K562 (cell line): Measurements from ENCODE around the gene RAMACL. TPM values are rescaled to one million over a fixed set of nuclear protein-coding genes. Genes with fewer than 3 reads are reported as not detected.

Experiments
- ATAC-seq: fragments of 200-7000 bp; cut with Tn5 transposase; 3 replicates; pipeline ENCODE4 v1.9.1; 2020; ENCODE audit warnings: moderate library complexity
- BruUV-seq: library from RNA; stranded (reverse); fragments of 400-500 nt; replicated peaks from 2 replicates; lab custom pipeline; 2021; lab: Mats Ljungman, UMichigan
- CTCF ChIA-PET: fragments of 300-600 bp; formaldehyde crosslinking; extraction: SDS; loops from one replicate; lab custom pipeline; 2021; ENCODE audit warnings: low intra/inter-chr PET ratio; lab: Yijun Ruan, JAX
- POLR2A ChIA-PET: fragments of 300-600, 350-650 bp; sonication (Branson Sonifier 250); formaldehyde crosslinking; extraction: SDS; loops from one replicate; lab custom pipeline; 2021; ENCODE audit warnings: antibody characterized with exemption, inconsistent platforms; lab: Yijun Ruan, JAX
- DNase-seq, 4 experiments: peaks; one replicate each; pipeline versions ENCODE4 v3.0.0 to v3.0.0-alpha.2; 2011 to 2018; ENCODE audit warnings: low spot score in 3 of 4, mixed read lengths in 3 of 4; ENCODE audit errors: extremely low read depth in 1 of 4
- FAIRE-seq: peaks from 2 replicates; lab custom pipeline; 2011; peaks lifted over from hg19 to GRCh38; lab: Jason Lieb, UNC
- H2AFZ ChIP-seq: 2 replicates; pipeline ENCODE4 v1.6.0; 2011; ENCODE audit warnings: low read depth, low read length, control low read depth, inconsistent platforms
- H3K27ac ChIP-seq: fragments of 200-600 bp; 3 replicates; pipeline ENCODE4 v1.8.0; 2011; ENCODE audit warnings: low read depth, mild to moderate bottlenecking, control low read depth, inconsistent platforms, low read length, moderate library complexity, mixed read lengths; ENCODE audit errors: extremely low read depth
- H3K27me3 ChIP-seq, 2 experiments: fragments of 300-600 bp in 1 of 2; 2 replicates in 1 of 2; 3 replicates in 1 of 2; pipeline versions ENCODE4 v1.6.0 to v1.8.0; 2011; ENCODE audit warnings: inconsistent platforms in 2 of 2, low read length in 2 of 2, mild to moderate bottlenecking in 1 of 2, mixed read lengths in 1 of 2, moderate library complexity in 1 of 2; ENCODE audit not compliant: control insufficient read depth in 2 of 2, insufficient read depth in 2 of 2
- H3K36me3 ChIP-seq: fragments of 300-600 bp; 3 replicates; pipeline ENCODE4 v1.8.0; 2011; ENCODE audit warnings: mild to moderate bottlenecking, low read length, inconsistent platforms; ENCODE audit not compliant: control insufficient read depth, insufficient read depth
- H3K4me1 ChIP-seq, 2 experiments: fragments of 200-600 bp in 1 of 2; replicated peaks in 1 of 2; 2 replicates in 1 of 2; 3 replicates in 1 of 2; pipeline versions ENCODE4 v1.5.1 to v1.8.0; 2011; ENCODE audit warnings: inconsistent platforms in 2 of 2, low read length in 2 of 2, mild to moderate bottlenecking in 1 of 2, mixed read lengths in 1 of 2, moderate library complexity in 1 of 2; ENCODE audit not compliant: control insufficient read depth in 2 of 2, insufficient read depth in 2 of 2
- H3K4me2 ChIP-seq: 2 replicates; pipeline ENCODE4 v1.6.1; 2011; ENCODE audit warnings: low read length, control low read depth, inconsistent platforms, mixed read lengths; ENCODE audit not compliant: insufficient read depth
- H3K4me3 ChIP-seq: fragments of 200-600 bp; sonication (generic), shearing (Covaris generic); 2 replicates; pipeline ENCODE4 v1.5.1; 2016; ENCODE audit warnings: control low read depth, inconsistent platforms
- H3K79me2 ChIP-seq: fragments of 200-600 bp; 3 replicates; pipeline ENCODE4 v1.8.0; 2011; ENCODE audit warnings: low read length, inconsistent platforms; ENCODE audit not compliant: control insufficient read depth, insufficient read depth
- H3K9ac ChIP-seq, 2 experiments: 2 replicates each; pipeline versions ENCODE4 v1.6.0 to v1.6.1; 2011; ENCODE audit warnings: low read depth in 2 of 2, low read length in 2 of 2, control low read depth in 1 of 2, inconsistent platforms in 1 of 2, mild to moderate bottlenecking in 1 of 2, mixed read lengths in 1 of 2; ENCODE audit not compliant: insufficient read depth in 1 of 2
- H3K9me1 ChIP-seq: one replicate; pipeline ENCODE4 v1.6.0; 2011; ENCODE audit warnings: inconsistent platforms, mild to moderate bottlenecking, low read length, moderate library complexity; ENCODE audit not compliant: control insufficient read depth, insufficient read depth
- H3K9me3 ChIP-seq: replicated peaks from 2 replicates; pipeline ENCODE4 v1.5.1; 2011; ENCODE audit warnings: low read depth, low read length, inconsistent platforms; ENCODE audit not compliant: control insufficient read depth, insufficient read depth
- H4K20me1 ChIP-seq: replicated peaks from 2 replicates; pipeline ENCODE4 v1.6.1; 2011; ENCODE audit warnings: low read length, inconsistent platforms, mixed read lengths; ENCODE audit not compliant: control insufficient read depth, insufficient read depth
- BHLHE40 ChIP-seq: IDR thresholded peaks from 2 replicates; pipeline ENCODE4 v1.6.1; 2011; ENCODE audit warnings: low read length, improper control_type of control experiment
- CCAR2 ChIP-seq: fragments of 200-400 bp; formaldehyde crosslinking; IDR thresholded peaks from 2 replicates; pipeline ENCODE4 v1.6.1; 2017; ENCODE audit warnings: mild to moderate bottlenecking, low read depth, low read length
- ETS2 ChIP-seq: IDR thresholded peaks from 2 replicates; pipeline ENCODE4 v1.6.1; 2016; ENCODE audit warnings: borderline replicate concordance, missing genetic modification characterization, mild to moderate bottlenecking, moderate library complexity, missing compliant biosample characterization; ENCODE audit not compliant: poor library complexity, severe bottlenecking
- FOXJ3 ChIP-seq: sonication (generic); formaldehyde crosslinking; IDR thresholded peaks from 2 replicates; pipeline ENCODE4 v1.4.0; 2020; ENCODE audit warnings: mild to moderate bottlenecking, missing genetic modification reagents
- FOXP1 ChIP-seq: sonication (generic); formaldehyde crosslinking; IDR thresholded peaks from 2 replicates; pipeline ENCODE4 v1.8.0; 2022; ENCODE audit warnings: mild to moderate bottlenecking, missing genetic modification reagents
- MBD2 ChIP-seq: sonication (generic); IDR thresholded peaks from 2 replicates; pipeline ENCODE4 v1.6.1; 2016; ENCODE audit warnings: low read depth, borderline replicate concordance
- MEF2A ChIP-seq: IDR thresholded peaks from 2 replicates; pipeline ENCODE4 v1.6.1; 2011; ENCODE audit warnings: low read depth, mild to moderate bottlenecking, low read length, moderate library complexity; ENCODE audit not compliant: control insufficient read depth
- MEIS2 ChIP-seq: fragments of 450-650 bp; IDR thresholded peaks from 2 replicates; pipeline ENCODE4 v1.6.1; 2014; ENCODE audit warnings: mild to moderate bottlenecking; ENCODE audit not compliant: partially characterized antibody
- NR2F6 ChIP-seq: fragments of 450-650 bp; formaldehyde crosslinking; IDR thresholded peaks from 2 replicates; pipeline ENCODE4 v1.4.0; 2020; ENCODE audit warnings: mild to moderate bottlenecking
- PHF21A ChIP-seq: fragments of 450-650 bp; IDR thresholded peaks from 2 replicates; pipeline ENCODE4 v1.6.1; 2017; ENCODE audit warnings: low read depth, borderline replicate concordance
- SREBF2 ChIP-seq: sonication (generic); formaldehyde crosslinking; IDR thresholded peaks from 2 replicates; pipeline ENCODE4 v1.4.0; 2020; ENCODE audit warnings: mild to moderate bottlenecking, missing genetic modification reagents
- STAT5B ChIP-seq: fragments of 250-450 bp; sonication (Bioruptor Pico); IDR thresholded peaks from 2 replicates; pipeline ENCODE4 v1.8.0; 2021; ENCODE audit warnings: mild to moderate bottlenecking, inconsistent platforms
- ZC3H11A ChIP-seq: IDR thresholded peaks from 2 replicates; pipeline ENCODE4 v1.6.1; 2012; ENCODE audit warnings: low read depth, low read length, improper control_type of control experiment
- ZNF253 ChIP-seq: fragments of 250-450 bp; sonication (Bioruptor Pico); conservative IDR thresholded peaks from 2 replicates; pipeline ENCODE4 v1.6.1; 2021; ENCODE audit warnings: mild to moderate bottlenecking
- WGBS: fragments of 100-300 bp; shearing (Covaris generic); methylation state at CpG from one replicate; pipeline ENCODE4 v1.1.6; 2016; ENCODE audit warnings: low coverage, mixed read lengths; ENCODE audit not compliant: insufficient coverage; ENCODE audit errors: missing lambda C conversion rate; 5-methylcytosine and 5-hydroxymethylcytosine counted together
- in situ Hi-C: fragments of 300-500 bp; cut with MboI; formaldehyde crosslinking; loops from 4 replicates; pipeline ENCODE4 v1.15.0; 2018; ENCODE audit warnings: inconsistent platforms, mixed read lengths
- intact Hi-C: fragments of 100-400 bp; cut with micrococcal nuclease; formaldehyde crosslinking; loops from 2 replicates; pipeline ENCODE4 v1.14.2; 2022
- polyA plus RNA-seq, 8 experiments: library from polyadenylated mRNA; depleted of rRNA in 4 of 8; stranded (reverse) in 5 of 8; unstranded in 3 of 8; fragments of >200 nt; fragmentation: Nextera tagmentation in 2 of 8; fragmentation: Illumina TruSeq in 1 of 8; extraction: Ambion mirVana in 2 of 8; extraction: Trizol in 1 of 8; gene quantifications; 2 replicates each; pipeline versions ENCODE4 v1.2.1 to v1.2.3, GENCODE V29; 2011 to 2014; ENCODE audit warnings: inconsistent platforms in 1 of 8, missing spikeins in 1 of 8
- total RNA-seq, 7 experiments: library from RNA; depleted of rRNA in 6 of 7; stranded (reverse); fragments of >200 nt in 6 of 7; fragmentation: Illumina TruSeq in 2 of 7; extraction: Trizol in 2 of 7; gene quantifications; 2 replicates each; pipeline versions ENCODE4 v1.2.1 to v1.2.3, GENCODE V29; 2011 to 2021; ENCODE audit warnings: low replicate concordance in 1 of 7
- TF ChIP-seq, protein P1 (sequence below), 2 experiments: fragments of 450-650 bp; IDR thresholded peaks; 2 replicates each; pipeline ENCODE4 v1.6.1; 2016
- TF ChIP-seq, protein P2 (sequence below): sonication (generic); formaldehyde crosslinking; IDR thresholded peaks from 2 replicates; pipeline ENCODE4 v1.8.0; 2022; ENCODE audit warnings: missing genetic modification reagents, mild to moderate bottlenecking, moderate library complexity, borderline replicate concordance
- TF ChIP-seq, protein P3 (sequence below): sonication (generic); formaldehyde crosslinking; IDR thresholded peaks from 2 replicates; pipeline ENCODE4 v1.8.1; 2023; ENCODE audit warnings: mild to moderate bottlenecking, missing genetic modification reagents

RAMACL gene
- total and polyA plus RNA-seq, 9 of the 15 experiments (the other 6 are each of a cell fraction or from before 2014, with no cell fraction given): 0.11 to 1.7 (median 0.41) TPM; not detected in 1

DNA sequence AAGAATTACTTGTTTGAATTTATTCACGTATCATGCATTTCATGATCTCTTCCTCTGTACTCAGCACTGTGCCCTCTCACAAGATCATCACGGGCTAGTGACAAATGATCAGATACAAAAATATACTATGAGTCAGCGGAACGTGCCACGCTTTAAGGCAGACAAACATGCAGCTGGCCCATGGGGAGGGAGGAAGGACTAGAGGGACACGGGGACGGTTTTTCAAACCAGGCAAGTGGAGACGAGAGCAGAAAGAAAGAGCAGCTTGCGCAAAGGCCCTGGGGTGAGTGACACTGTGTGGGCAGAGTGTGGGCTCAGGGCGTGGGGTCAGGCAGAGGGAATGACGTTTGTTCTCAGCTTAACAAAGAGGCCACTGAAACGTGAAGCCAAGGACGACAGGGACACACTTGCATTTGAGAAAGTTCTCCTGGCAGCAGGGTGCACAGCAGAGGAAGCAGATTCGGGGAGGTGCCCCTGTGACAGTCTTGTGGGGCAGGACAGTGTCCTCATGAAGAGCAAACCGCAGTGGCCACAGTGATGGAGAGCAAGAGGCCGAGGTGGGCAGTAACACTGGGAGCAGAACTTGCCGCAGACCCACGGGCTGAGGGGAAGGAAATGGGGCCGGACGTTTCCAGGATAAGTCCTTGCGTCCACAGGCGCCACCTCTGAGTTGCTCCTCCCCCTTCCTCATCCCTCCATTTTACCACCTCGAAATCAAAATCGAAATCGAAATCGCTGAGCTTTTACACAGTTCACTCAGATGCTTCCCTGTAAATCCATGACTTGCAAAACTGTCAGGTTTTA, 47.5 kb upstream of the RAMACL start:
- no peaks in the 10 kb centered on the region for H3K9me3 ChIP-seq
- H3K9me1 ChIP-seq: no peaks in the 10 kb centered on the region
- H3K27me3 ChIP-seq: peaks cover 23 to 85% of the 10 kb centered on the region in 2 experiments; a peak in 4 of 5 replicates
- no peak overlapping the region for H3K4me2 ChIP-seq
- ATAC-seq: peak; percentile 77
- intact Hi-C loops (no loop called here), in situ Hi-C loops (no loop called here)
- no peak overlapping the region for H3K9ac ChIP-seq
- ChIA-PET CTCF (no interaction called here), POLR2A (interaction anchor here (0.5 kb wide), 1 partner anchor 287 kb away, joined by 4 read pairs; no protein-coding TSS in a partner anchor)
- DNase-seq: peak; percentile 21 to 41 (median 22)
- H3K36me3 ChIP-seq: no peaks in the 10 kb centered on the region
- 1% methylated on average over 26 of the region's 26 CpGs for WGBS
- no peaks in the 10 kb centered on the region for H3K79me2 ChIP-seq
- no TSS peak for BruUV-seq
- no peaks in the 10 kb centered on the region for H4K20me1 ChIP-seq
- H3K27ac ChIP-seq: no peak overlapping the region
- H2AFZ ChIP-seq: no peak overlapping the region
- no peak overlapping the region for H3K4me3 ChIP-seq
- H3K4me1 ChIP-seq: no peaks in the 10 kb centered on the region; a peak in 1 of 5 replicates
- peak; percentile 70 for FAIRE-seq
- TF ChIP-seq NR2F6 (CRISPR knock-in tag): no peak
- TF ChIP-seq PHF21A: no peak
- TF ChIP-seq FOXJ3: no peak
- no peak for TF ChIP-seq ZNF253 (CRISPR knock-in tag)
- no peak for TF ChIP-seq ZC3H11A
- TF ChIP-seq, protein P1, sequence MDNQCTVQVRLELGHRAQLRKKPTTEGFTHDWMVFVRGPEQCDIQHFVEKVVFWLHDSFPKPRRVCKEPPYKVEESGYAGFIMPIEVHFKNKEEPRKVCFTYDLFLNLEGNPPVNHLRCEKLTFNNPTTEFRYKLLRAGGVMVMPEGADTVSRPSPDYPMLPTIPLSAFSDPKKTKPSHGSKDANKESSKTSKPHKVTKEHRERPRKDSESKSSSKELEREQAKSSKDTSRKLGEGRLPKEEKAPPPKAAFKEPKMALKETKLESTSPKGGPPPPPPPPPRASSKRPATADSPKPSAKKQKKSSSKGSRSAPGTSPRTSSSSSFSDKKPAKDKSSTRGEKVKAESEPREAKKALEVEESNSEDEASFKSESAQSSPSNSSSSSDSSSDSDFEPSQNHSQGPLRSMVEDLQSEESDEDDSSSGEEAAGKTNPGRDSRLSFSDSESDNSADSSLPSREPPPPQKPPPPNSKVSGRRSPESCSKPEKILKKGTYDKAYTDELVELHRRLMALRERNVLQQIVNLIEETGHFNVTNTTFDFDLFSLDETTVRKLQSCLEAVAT (IDR thresholded peaks at IDR 0.05): peak in 1 of 2 experiments; percentile 95; a peak in 2 of 4 replicates
- peak; percentile 81 for TF ChIP-seq MEF2A
- no peak for TF ChIP-seq SREBF2 (CRISPR knock-in tag)
- TF ChIP-seq MBD2: no peak
- TF ChIP-seq, protein P2, sequence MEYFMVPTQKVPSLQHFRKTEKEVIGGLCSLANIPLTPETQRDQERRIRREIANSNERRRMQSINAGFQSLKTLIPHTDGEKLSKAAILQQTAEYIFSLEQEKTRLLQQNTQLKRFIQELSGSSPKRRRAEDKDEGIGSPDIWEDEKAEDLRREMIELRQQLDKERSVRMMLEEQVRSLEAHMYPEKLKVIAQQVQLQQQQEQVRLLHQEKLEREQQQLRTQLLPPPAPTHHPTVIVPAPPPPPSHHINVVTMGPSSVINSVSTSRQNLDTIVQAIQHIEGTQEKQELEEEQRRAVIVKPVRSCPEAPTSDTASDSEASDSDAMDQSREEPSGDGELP (CRISPR knock-in tag): no peak
- TF ChIP-seq BHLHE40: peak; percentile 89
- no peak for TF ChIP-seq FOXP1 (CRISPR knock-in tag)
- TF ChIP-seq, protein P3, sequence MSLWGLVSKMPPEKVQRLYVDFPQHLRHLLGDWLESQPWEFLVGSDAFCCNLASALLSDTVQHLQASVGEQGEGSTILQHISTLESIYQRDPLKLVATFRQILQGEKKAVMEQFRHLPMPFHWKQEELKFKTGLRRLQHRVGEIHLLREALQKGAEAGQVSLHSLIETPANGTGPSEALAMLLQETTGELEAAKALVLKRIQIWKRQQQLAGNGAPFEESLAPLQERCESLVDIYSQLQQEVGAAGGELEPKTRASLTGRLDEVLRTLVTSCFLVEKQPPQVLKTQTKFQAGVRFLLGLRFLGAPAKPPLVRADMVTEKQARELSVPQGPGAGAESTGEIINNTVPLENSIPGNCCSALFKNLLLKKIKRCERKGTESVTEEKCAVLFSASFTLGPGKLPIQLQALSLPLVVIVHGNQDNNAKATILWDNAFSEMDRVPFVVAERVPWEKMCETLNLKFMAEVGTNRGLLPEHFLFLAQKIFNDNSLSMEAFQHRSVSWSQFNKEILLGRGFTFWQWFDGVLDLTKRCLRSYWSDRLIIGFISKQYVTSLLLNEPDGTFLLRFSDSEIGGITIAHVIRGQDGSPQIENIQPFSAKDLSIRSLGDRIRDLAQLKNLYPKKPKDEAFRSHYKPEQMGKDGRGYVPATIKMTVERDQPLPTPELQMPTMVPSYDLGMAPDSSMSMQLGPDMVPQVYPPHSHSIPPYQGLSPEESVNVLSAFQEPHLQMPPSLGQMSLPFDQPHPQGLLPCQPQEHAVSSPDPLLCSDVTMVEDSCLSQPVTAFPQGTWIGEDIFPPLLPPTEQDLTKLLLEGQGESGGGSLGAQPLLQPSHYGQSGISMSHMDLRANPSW: no peak
- TF ChIP-seq ETS2 (tag): no peak
- TF ChIP-seq MEIS2: peak; percentile 49
- TF ChIP-seq STAT5B (CRISPR knock-in tag): no peak
- no peak for TF ChIP-seq CCAR2
